IPS-NIHi11 (cell line): ENCODE results near the gene PHACTR1.

Experiments used
- DNase-seq: peaks from one replicate; pipeline ENCODE4 v3.0.0; 2012; ENCODE audit warnings: mixed read lengths, low spot score

PHACTR1 gene

GRCh38 chr6:12803486-12803885, 86.9 kb downstream of the PHACTR1 start:
- DNase-seq, result no peak

GRCh38 chr6:12804952-12805645, 88.5 kb downstream of the PHACTR1 start:
- no peak for DNase-seq

DNA sequence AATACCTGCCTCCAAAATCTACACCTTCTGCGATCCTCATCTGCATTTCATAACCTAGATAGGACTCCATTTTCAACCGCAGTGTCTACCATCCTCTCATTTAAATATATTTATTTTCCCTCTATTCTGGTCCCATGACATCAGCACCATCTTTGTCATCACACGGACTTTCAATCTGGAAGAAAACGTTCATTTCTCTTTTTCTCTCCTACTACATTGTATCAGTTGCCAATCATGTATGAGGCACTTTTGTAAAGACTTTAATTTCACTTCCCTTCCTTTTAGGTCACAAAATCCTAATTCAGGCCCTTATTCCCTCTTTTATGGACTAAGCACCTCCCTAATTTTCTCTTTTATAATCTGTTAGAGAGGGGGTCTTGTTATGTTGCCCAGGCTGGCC, 89.6 kb downstream of the PHACTR1 start:
- no peak for DNase-seq

DNA sequence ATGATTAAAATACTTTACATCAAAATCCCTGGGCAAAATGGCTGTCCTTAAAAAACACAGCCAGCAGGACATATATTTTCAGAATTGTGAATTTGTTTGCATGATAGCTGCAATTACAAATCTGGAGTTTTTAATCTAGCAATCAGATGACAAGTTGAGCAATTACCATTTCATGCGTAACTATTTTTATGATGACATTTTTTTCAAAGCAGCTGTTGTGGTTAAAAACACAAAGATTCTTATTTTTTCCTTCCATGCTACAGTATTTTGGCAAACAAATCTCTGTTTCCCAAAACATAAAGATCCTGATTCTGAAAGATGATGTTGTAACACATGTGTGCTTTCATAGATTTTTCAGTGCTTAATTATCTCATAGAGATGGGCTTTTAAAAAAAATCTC, 90.2 kb downstream of the PHACTR1 start:
- DNase-seq, result no peak

DNA sequence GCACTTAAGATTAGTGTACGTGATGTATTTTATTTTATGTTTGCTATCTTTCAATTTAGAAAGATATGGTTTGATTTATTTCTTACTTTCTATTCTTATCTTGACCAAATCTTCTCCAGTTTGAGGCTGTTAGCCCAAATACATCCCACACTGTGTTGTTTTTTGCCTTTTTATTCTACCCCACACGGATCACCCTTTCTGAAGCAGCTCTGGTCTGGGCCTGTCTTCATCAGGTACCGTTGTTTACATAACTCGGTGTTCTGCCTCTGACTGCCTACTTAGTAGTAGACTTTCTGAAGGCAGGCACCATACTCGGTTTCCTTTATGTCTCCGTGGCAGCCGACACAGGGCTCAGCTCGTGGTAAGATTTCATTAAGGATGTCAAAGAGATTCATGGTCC, 95.0 kb downstream of the PHACTR1 start:
- DNase-seq, result no peak

GRCh38 chr6:12813321-12813720, 96.8 kb downstream of the PHACTR1 start:
- DNase-seq, result no peak

DNA sequence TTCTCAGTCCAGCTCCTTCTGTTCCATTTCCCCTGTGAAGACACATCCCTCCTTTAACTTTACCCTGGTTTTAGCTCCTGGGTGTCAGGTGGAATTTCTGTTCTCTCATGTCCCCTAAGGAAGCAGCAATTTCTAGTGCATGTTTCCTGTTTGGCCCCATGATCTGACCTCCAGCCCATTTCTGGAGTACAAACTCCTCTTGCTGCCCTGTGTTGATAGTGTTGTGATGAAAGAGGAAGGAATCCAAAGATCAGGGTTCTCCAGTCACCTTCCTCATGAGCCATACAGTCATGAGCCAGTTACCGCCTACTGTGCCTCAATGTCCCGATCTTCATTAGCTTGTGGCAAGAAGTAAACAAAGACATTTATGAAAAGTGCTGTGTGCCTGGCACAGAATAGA, 97.4 kb downstream of the PHACTR1 start:
- DNase-seq, result no peak

DNA sequence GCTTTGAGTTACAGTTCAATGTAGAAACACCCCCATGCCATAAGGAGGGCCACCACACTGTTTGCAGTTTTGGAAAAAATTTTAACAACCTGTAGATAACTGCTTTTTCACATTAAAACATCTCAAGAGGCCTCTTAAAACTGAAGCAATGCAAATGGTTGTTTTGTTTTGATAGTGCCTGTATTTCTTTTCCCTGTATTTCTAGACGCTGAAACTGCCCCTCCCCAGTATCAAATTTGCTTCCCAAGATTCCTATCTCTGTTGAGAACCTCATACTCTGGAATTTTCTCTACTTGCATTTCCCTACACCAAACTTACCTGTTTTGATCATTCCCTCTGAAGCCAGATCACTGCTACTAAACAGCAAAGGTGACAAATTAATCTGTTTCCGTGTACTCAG, 98.5 kb downstream of the PHACTR1 start:
- no peak for DNase-seq

DNA sequence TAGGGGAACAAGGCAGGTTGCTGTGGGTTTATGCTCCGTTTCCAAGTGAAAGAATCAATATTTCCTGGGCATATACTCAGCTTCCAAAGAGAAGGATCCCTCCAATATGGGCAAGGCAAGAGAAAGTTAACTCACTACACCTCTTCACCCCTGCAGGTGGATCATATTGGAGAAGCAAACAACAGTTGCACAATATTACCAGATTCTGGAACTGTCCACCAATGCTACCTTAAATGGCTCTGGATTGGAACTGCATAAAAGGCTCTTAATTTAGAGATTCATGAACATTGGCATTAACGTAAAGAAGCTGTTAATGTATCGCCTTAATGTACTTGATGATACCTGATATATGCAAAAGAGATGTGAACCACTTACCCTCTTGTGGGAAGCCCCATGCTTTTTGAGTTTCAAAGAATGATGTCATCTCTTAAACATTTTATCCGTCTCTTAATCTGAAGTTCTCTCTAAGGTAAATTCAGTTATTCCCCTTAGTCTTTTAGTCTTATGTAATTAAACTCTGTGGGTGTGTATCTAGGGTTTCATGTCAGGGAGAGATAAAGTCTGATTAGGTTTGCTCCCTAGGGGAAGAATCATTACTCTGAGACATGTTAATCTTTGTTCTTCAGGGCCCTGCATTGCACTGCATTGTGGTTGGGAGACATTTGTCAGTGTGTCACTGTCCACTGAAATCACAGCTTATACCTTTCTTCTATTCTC, 99.5 kb downstream of the PHACTR1 start:
- DNase-seq, result no peak

GRCh38 chr6:12818324-12818723, 101.8 kb downstream of the PHACTR1 start:
- no peak for DNase-seq

- DNase-seq, result no peak
These were observed 107.3 kb downstream of the PHACTR1 start for GRCh38 chr6:12823847-12824246.

DNA sequence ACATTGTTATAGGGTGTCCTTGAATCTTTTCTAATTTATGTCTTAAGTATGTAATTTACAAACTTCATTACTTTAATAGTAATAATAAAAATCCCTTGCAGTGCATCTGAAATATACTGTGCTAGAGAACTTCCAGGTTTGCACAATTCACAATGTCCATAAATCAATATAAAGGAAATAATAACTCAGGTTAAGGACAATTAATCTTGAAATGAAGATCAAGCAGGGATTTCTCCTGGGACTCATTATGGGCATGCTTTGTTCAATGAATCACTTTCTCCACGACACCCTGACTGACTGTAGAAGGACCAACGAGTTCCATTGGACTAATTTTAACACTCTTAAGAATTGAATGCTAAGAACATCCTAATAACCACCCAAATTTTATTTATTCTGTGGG, 110.0 kb downstream of the PHACTR1 start:
- DNase-seq, result no peak

DNA sequence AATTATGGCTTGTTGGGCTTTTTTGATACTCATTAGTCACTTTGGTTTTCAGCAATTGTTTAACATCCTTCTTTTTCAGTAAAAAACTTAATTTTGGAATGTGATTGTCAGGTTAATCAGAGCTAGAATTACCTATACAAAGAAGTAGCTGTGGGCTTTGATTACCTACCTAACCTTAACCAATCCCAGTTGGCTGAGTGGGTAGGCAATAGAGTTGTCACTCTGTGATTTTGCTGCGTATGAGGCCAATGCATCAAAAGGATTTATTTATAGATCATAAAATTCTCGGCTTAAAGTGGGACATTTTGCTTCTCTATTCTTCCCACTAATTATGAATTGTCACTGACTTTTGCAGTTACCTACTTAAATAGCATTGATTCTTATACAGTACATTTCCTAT, 111.4 kb downstream of the PHACTR1 start:
- no peak for DNase-seq

DNA sequence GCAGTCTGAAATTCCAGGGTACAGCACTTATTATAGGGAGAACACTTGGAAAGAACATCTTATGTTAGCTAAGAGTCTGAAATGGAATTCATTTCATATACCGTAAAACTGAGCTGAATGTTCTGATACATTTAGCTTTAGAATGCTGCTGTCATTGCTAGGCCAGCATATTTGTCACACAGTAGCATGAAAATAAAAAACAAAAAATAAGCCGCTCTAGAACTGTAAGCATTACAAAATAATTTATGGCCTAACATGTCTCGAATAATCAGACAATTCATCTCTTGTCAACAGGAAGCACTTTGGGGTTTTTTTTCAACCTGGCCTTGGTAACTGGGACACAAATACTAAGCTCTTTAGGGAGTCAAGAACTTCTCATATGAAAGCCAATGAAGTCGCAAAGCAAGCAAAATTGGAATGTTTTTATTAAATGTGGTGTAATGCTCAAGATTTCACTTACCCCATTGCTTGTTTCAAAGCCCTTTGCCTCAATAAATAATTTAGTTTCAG, 115.7 kb downstream of the PHACTR1 start:
- no peak for DNase-seq

DNA sequence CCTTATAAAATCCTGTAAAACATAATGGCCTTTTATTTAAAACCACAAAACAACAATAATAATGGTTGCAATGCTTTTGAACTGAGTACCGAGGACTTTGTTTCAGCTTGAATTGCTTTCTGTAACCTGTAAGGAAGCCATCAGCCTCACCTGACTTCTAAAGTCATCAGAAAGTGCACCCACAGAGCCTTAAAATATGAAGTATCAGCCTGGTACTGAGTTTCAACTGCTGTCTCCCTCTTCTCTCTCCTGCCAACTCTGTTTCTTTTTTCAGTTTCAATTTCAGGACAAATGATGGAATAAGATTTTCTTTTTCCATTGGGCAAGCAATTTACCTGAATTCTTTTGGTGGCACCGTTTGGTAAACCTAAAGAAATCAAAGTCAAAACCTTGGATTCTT, 119.4 kb downstream of the PHACTR1 start:
- DNase-seq, result no peak

DNA sequence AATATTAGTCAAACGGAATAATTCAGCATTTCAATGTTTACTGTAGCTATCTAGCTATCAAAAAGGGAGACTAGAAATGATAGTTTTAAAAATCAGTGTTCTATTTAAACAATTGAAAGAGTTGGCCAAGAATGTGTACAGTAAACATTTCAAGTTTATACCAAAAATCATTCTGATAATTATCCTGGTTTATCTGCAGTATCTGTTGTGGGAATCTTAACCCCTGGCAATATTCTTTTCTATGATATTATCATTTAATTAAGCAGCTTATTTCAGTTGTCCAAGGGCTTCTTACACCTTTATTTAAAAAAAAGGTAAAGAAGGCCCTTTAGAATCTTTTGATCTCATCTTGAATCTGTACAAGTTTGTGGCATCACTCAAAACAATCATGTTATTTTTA, 125.1 kb downstream of the PHACTR1 start:
- no peak for DNase-seq

- DNase-seq, result no peak
These were observed 125.5 kb downstream of the PHACTR1 start for GRCh38 chr6:12842114-12842513.

- no peak for DNase-seq
These were observed 126.1 kb downstream of the PHACTR1 start for GRCh38 chr6:12842658-12843057.

- peak; percentile 54 for DNase-seq
These were observed 128.0 kb downstream of the PHACTR1 start for GRCh38 chr6:12844284-12845223.

GRCh38 chr6:12845224-12846004, 128.8 kb downstream of the PHACTR1 start:
- DNase-seq, result no peak

- DNase-seq, result no peak
These were observed 132.6 kb downstream of the PHACTR1 start for GRCh38 chr6:12848964-12849808.
